Chondrocyte (in vitro differentiated cells): ENCODE measurements around the gene FBXL14. TPM values are rescaled to one million over a fixed set of nuclear protein-coding genes. Genes with fewer than 3 reads are reported as not detected.

Source experiments
- DNase-seq: peaks from one replicate; pipeline ENCODE4 v3.0.0; 2021; ENCODE audit warnings: mixed read lengths, low spot score
- H3K27ac Mint-ChIP-seq: one replicate; pipeline ENCODE4 v1.8.0; 2021; ENCODE audit warnings: mild to moderate bottlenecking, moderate library complexity, mixed read lengths; ENCODE audit not compliant: unreplicated experiment
- H3K27me3 Mint-ChIP-seq: 2 replicates; pipeline ENCODE4 v1.8.0; 2021; ENCODE audit warnings: low read depth, mixed read lengths
- H3K36me3 Mint-ChIP-seq: 2 replicates; pipeline ENCODE4 v1.8.0; 2021; ENCODE audit warnings: low read depth, mixed read lengths
- H3K4me1 Mint-ChIP-seq: 2 replicates; pipeline ENCODE4 v1.8.0; 2021; ENCODE audit warnings: low read depth, mild to moderate bottlenecking, mixed read lengths
- H3K4me3 Mint-ChIP-seq: one replicate; pipeline ENCODE4 v1.8.0; 2021; ENCODE audit warnings: mild to moderate bottlenecking, moderate library complexity, mixed read lengths; ENCODE audit not compliant: unreplicated experiment
- H3K9me3 Mint-ChIP-seq: 2 replicates; pipeline ENCODE4 v1.8.0; 2021; ENCODE audit warnings: low read depth, mixed read lengths
- CTCF ChIP-seq: fragments of 200-600 bp; sonication (generic); IDR thresholded peaks from 2 replicates; pipeline ENCODE4 v1.5.0; 2021; ENCODE audit warnings: antibody characterized with exemption, mild to moderate bottlenecking, moderate library complexity
- total RNA-seq: library from RNA; stranded (reverse); gene quantifications from 3 replicates; pipeline ENCODE4 v1.2.1, GENCODE V29; 2021

Gene FBXL14
- total RNA-seq, 1 donor from 2014 or later = 6.3 TPM

- no peaks in the 10 kb centered on the region for H3K9me3 Mint-ChIP-seq
These were observed 10.1 kb downstream of the FBXL14 start for GRCh38 chr12:1584326-1584725.

GRCh38 chr12:1583421-1584078 lies 10.8 kb downstream of the FBXL14 start:
- Mint-ChIP-seq H3K27me3 (no peaks in the 10 kb centered on the region), H3K9me3 (no peaks in the 10 kb centered on the region), H3K4me3 (peak overlapping the region; percentile 45), H3K36me3 (no peaks in the 10 kb centered on the region), H3K4me1 (peaks cover 75% of the 10 kb centered on the region), H3K27ac (no peak overlapping the region)
- DNase-seq = no peak
- TF ChIP-seq CTCF = peak; percentile 99

More at GRCh38 chr12:1584326-1584725, 10.1 kb downstream of the FBXL14 start:
- Mint-ChIP-seq H3K4me1 (peaks cover 76% of the 10 kb centered on the region), H3K27ac (no peak overlapping the region), H3K4me3 (no peak overlapping the region), H3K27me3 (no peaks in the 10 kb centered on the region), H3K36me3 (no peaks in the 10 kb centered on the region)
- DNase-seq = no peak
- no peak for TF ChIP-seq CTCF

- Mint-ChIP-seq H3K4me1 (peaks cover 70% of the 10 kb centered on the region), H3K27ac (peak overlapping the region; percentile 29), H3K27me3 (no peaks in the 10 kb centered on the region), H3K4me3 (no peak overlapping the region), H3K36me3 (no peaks in the 10 kb centered on the region), H3K9me3 (no peaks in the 10 kb centered on the region)
- no peak for TF ChIP-seq CTCF
- no peak for DNase-seq
These were observed 11.7 kb downstream of the FBXL14 start for GRCh38 chr12:1582709-1583050.

- no peak for TF ChIP-seq CTCF
- peaks cover 69% of the 10 kb centered on the region for H3K4me1 Mint-ChIP-seq
- no peaks in the 10 kb centered on the region for H3K27me3 Mint-ChIP-seq
- DNase-seq = no peak
- no peaks in the 10 kb centered on the region for H3K36me3 Mint-ChIP-seq
- no peaks in the 10 kb centered on the region for H3K9me3 Mint-ChIP-seq
- no peak overlapping the region for H3K4me3 Mint-ChIP-seq
- H3K27ac Mint-ChIP-seq = peak overlapping the region; percentile 46
These were observed 12.2 kb downstream of the FBXL14 start for GRCh38 chr12:1581973-1582708.

- DNase-seq = no peak
- H3K27me3 Mint-ChIP-seq = no peaks in the 10 kb centered on the region
- peak overlapping the region; percentile 51 for H3K27ac Mint-ChIP-seq
- no peaks in the 10 kb centered on the region for H3K36me3 Mint-ChIP-seq
- TF ChIP-seq CTCF = no peak
- H3K9me3 Mint-ChIP-seq = no peaks in the 10 kb centered on the region
- peaks cover 76% of the 10 kb centered on the region for H3K4me1 Mint-ChIP-seq
- no peak overlapping the region for H3K4me3 Mint-ChIP-seq
These were observed 13.9 kb downstream of the FBXL14 start for GRCh38 chr12:1580526-1580925.
